GM12878 (cell line): ENCODE measurements around the gene NEK11. TPM values are rescaled to one million over a fixed set of nuclear protein-coding genes. Genes with fewer than 3 reads are reported as not detected.

Experiments
- ATAC-seq: fragments of 200-7000 bp; cut with Tn5 transposase; 3 replicates; pipeline ENCODE4 v1.9.1; 2020; ENCODE audit warnings: mild to moderate bottlenecking, moderate library complexity
- BruUV-seq: library from RNA; stranded (reverse); fragments of 400-500 nt; replicated peaks from 2 replicates; lab custom pipeline; 2021; lab: Mats Ljungman, UMichigan
- CTCF ChIA-PET: fragments of 300-600 bp; sonication (Branson Sonifier 250); formaldehyde crosslinking; extraction: SDS; loops from one replicate; lab custom pipeline; 2021; ENCODE audit warnings: inconsistent platforms; lab: Yijun Ruan, JAX
- POLR2A ChIA-PET: fragments of 350-600 bp; formaldehyde crosslinking; extraction: SDS; loops from one replicate; lab custom pipeline; 2021; ENCODE audit warnings: inconsistent platforms; lab: Charles Lee
- RAD21 ChIA-PET: fragments of 300-600 bp; sonication (Branson Sonifier 250); formaldehyde crosslinking; loops from one replicate; lab custom pipeline; 2023; ENCODE audit warnings: antibody characterized with exemption; ENCODE audit not compliant: unreplicated experiment; lab: Charles Lee
- SMC1A ChIA-PET: fragments of 300-600 bp; sonication (Branson Sonifier 250); formaldehyde crosslinking; loops from one replicate; lab custom pipeline; 2023; ENCODE audit not compliant: unreplicated experiment, uncharacterized antibody; lab: Charles Lee
- DNase-seq: peaks from one replicate; pipeline ENCODE4 v3.0.0-alpha.2; 2011; ENCODE audit warnings: low read depth, low spot score
- FAIRE-seq: peaks from 3 replicates; lab custom pipeline; 2011; peaks lifted over from hg19 to GRCh38; lab: Jason Lieb, UNC
- H2AFZ ChIP-seq: 2 replicates; pipeline ENCODE4 v1.6.0; 2011; ENCODE audit warnings: low read depth, low read length, control low read depth; ENCODE audit not compliant: control insufficient read depth
- H3K27ac ChIP-seq: 2 replicates; pipeline ENCODE4 v1.5.1; 2011; ENCODE audit warnings: control low read depth; ENCODE audit not compliant: control insufficient read depth, insufficient read depth
- H3K27me3 ChIP-seq, 2 experiments: replicated peaks in 1 of 2; 2 replicates each; pipeline versions ENCODE4 v1.6.0 to v1.6.1; 2011; ENCODE audit warnings: low read length in 1 of 2; ENCODE audit not compliant: control insufficient read depth in 2 of 2, insufficient read depth in 2 of 2
- H3K36me3 ChIP-seq, 2 experiments: 2 replicates each; pipeline ENCODE4 v1.5.1; 2011; ENCODE audit warnings: low read length in 1 of 2; ENCODE audit not compliant: control insufficient read depth in 2 of 2, insufficient read depth in 2 of 2
- H3K4me1 ChIP-seq: 2 replicates; pipeline ENCODE4 v1.6.1; 2011; ENCODE audit warnings: mild to moderate bottlenecking, low read length, moderate library complexity, mixed read lengths; ENCODE audit not compliant: control insufficient read depth, insufficient read depth
- H3K4me2 ChIP-seq: 2 replicates; pipeline ENCODE4 v1.6.0; 2011; ENCODE audit warnings: control low read depth; ENCODE audit not compliant: control insufficient read depth, insufficient read depth
- H3K4me3 ChIP-seq: fragments of 200-600 bp; sonication (generic); 2 replicates; pipeline ENCODE4 v1.5.1; 2016
- H3K79me2 ChIP-seq: 2 replicates; pipeline ENCODE4 v1.6.0; 2011; ENCODE audit warnings: low read length; ENCODE audit not compliant: control insufficient read depth, insufficient read depth
- H3K9ac ChIP-seq: 2 replicates; pipeline ENCODE4 v1.8.0; 2011; ENCODE audit warnings: low read length, control low read depth, mixed read lengths; ENCODE audit not compliant: control insufficient read depth, insufficient read depth
- H3K9me3 ChIP-seq: replicated peaks from 3 replicates; pipeline ENCODE4 v1.5.1; 2011; ENCODE audit warnings: mild to moderate bottlenecking, low read length; ENCODE audit not compliant: control insufficient read depth, insufficient read depth
- H4K20me1 ChIP-seq: 2 replicates; pipeline ENCODE4 v1.6.0; 2011; ENCODE audit not compliant: control insufficient read depth, insufficient read depth
- ATF3 ChIP-seq: IDR thresholded peaks from 2 replicates; pipeline ENCODE4 v1.6.1; 2011; ENCODE audit warnings: low read depth, mild to moderate bottlenecking, low read length, moderate library complexity, borderline replicate concordance; ENCODE audit errors: extremely low read depth
- CTCF ChIP-seq, 3 experiments: IDR thresholded peaks in 2 of 3; conservative IDR thresholded peaks in 1 of 3; 2 replicates each; pipeline ENCODE4 v1.5.1; 2011; ENCODE audit warnings: low read depth in 3 of 3, low read length in 3 of 3, mild to moderate bottlenecking in 3 of 3, control low read depth in 2 of 3, moderate library complexity in 2 of 3, inconsistent platforms in 1 of 3, mixed read lengths in 1 of 3; ENCODE audit not compliant: control insufficient read depth in 2 of 3, insufficient read depth in 1 of 3; ENCODE audit errors: extremely low read depth in 1 of 3
- MYB ChIP-seq: fragments of 150-350 bp; IDR thresholded peaks from 2 replicates; pipeline ENCODE4 v1.6.1; 2014; ENCODE audit warnings: mild to moderate bottlenecking, low read depth, low read length, borderline replicate concordance
- PAX5 ChIP-seq: IDR thresholded peaks from 2 replicates; pipeline ENCODE4 v1.6.1; 2011; ENCODE audit warnings: low read depth, low read length, borderline replicate concordance
- SREBF1 ChIP-seq: IDR thresholded peaks from 2 replicates; pipeline ENCODE4 v1.6.1; 2012; ENCODE audit warnings: mild to moderate bottlenecking, low read length
- YBX1 ChIP-seq: fragments of 450-650 bp; IDR thresholded peaks from 2 replicates; pipeline ENCODE4 v1.6.1; 2016; ENCODE audit warnings: antibody characterized with exemption
- ZNF207 ChIP-seq: fragments of 450-650 bp; IDR thresholded peaks from 2 replicates; pipeline ENCODE4 v1.6.1; 2014; ENCODE audit warnings: antibody characterized with exemption, mild to moderate bottlenecking, borderline replicate concordance
- ZNF622 ChIP-seq: fragments of 450-650 bp; IDR thresholded peaks from 2 replicates; pipeline ENCODE4 v1.6.1; 2017; ENCODE audit warnings: mild to moderate bottlenecking, inconsistent platforms
- WGBS: methylation state at CpG from one replicate; pipeline ENCODE4 v1.1.6; 2016; ENCODE audit warnings: low lambda C conversion rate; ENCODE audit not compliant: insufficient replicate concordance, insufficient coverage; ENCODE audit errors: missing lambda C conversion rate; 5-methylcytosine and 5-hydroxymethylcytosine counted together
- in situ Hi-C: fragments of 300-500 bp; cut with MboI; formaldehyde crosslinking; loops from 9 replicates; pipeline ENCODE4 v1.14.3; 2018; ENCODE audit warnings: mixed read lengths
- intact Hi-C: fragments of 100-400 bp; cut with micrococcal nuclease; formaldehyde crosslinking; loops from one replicate; pipeline ENCODE4 v1.14.2; 2022; ENCODE audit not compliant: unreplicated experiment
- polyA plus RNA-seq, 11 experiments: library from polyadenylated mRNA; depleted of rRNA in 4 of 11; unstranded in 6 of 11; stranded (reverse) in 5 of 11; fragments of >200 nt; fragmentation: Nextera tagmentation in 4 of 11; fragmentation: Illumina TruSeq in 1 of 11; extraction: Ambion mirVana in 4 of 11; extraction: Trizol in 1 of 11; gene quantifications; 1 replicate in 1 of 11; 2 replicates in 10 of 11; pipeline versions ENCODE4 v1.2.1 to v1.2.3, GENCODE V29; 2011 to 2016; ENCODE audit warnings: inconsistent platforms in 2 of 11, missing spikeins in 2 of 11, low read depth in 1 of 11
- total RNA-seq, 4 experiments: library from RNA; depleted of rRNA in 3 of 4; stranded (reverse); fragments of >200 nt in 3 of 4; fragmentation: Illumina TruSeq in 1 of 4; extraction: Trizol in 1 of 4; gene quantifications; 2 replicates each; pipeline versions ENCODE4 v1.2.1 to v1.2.3, GENCODE V29; 2013 to 2021
- TF ChIP-seq, protein P1 (sequence below): IDR thresholded peaks from 2 replicates; pipeline ENCODE4 v1.6.1; 2012; ENCODE audit warnings: low read length, inconsistent platforms

NEK11 gene
- total and polyA plus RNA-seq, 10 of the 15 experiments (the other 5 are each of a cell fraction or from before 2014, with no cell fraction given): 0.05 to 0.94 (median 0.36) TPM; not detected in 1

GRCh38 chr3:130990282-130990681 is 36.4 kb upstream of the NEK11 start (continued):
- TF ChIP-seq MYB (no peak), ZNF207 (no peak)
- TF ChIP-seq, all 136 proteins: peak for 0

DNA sequence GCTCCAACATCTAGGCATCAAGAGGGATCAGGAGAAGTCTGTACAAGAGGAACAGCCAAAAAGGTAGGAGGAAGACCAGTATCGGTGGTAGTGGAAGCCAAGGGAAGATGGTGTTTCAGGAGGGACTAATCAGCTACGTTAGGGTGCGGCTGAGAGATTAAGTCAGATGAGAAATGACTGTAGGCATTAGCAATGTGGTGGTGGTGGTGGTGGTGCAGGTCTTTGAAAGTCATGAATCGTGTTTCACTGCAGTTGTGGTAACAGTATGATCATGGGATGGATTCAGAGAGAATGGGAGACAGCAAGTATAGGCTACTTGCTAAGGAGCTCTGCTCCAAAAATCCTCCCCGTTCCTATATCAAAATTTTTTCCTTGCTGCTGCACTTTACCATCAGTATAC is 35.6 kb upstream of the NEK11 start:
- Histone ChIP-seq H3K79me2 (no peaks in the 10 kb centered on the region), H2AFZ (no peak overlapping the region), H4K20me1 (no peaks in the 10 kb centered on the region), H3K4me1 (no peaks in the 10 kb centered on the region), H3K9me3 (no peaks in the 10 kb centered on the region), H3K4me3 (no peak overlapping the region), H3K4me2 (no peak overlapping the region), H3K9ac (no peak overlapping the region), H3K36me3 (peaks cover 4 to 13% of the 10 kb centered on the region in 2 experiments), H3K27me3 (no peaks in the 10 kb centered on the region), H3K27ac (no peak overlapping the region)
- DNase-seq (no peak), FAIRE-seq (no peak), ATAC-seq (no peak)
- WGBS: 88% methylated on average over 5 of the region's 5 CpGs
- RAD21 ChIA-PET: no interaction called here
- TF ChIP-seq SREBF1: no peak
- no peak for TF ChIP-seq CTCF (IDR thresholded peaks at IDR 0.05 in 2 of 3, conservative IDR thresholded peaks at IDR 0.05 in 1 of 3; ENCODE audit: control insufficient read depth in 2 of 3, extremely low read depth in 1 of 3, insufficient read depth in 1 of 3, low read depth in 3 of 3, low read length in 3 of 3)
- no peak for TF ChIP-seq PAX5
- no peak for TF ChIP-seq ATF3
- no peak for TF ChIP-seq YBX1
- TF ChIP-seq ZNF622: no peak
- TF ChIP-seq, protein P1, sequence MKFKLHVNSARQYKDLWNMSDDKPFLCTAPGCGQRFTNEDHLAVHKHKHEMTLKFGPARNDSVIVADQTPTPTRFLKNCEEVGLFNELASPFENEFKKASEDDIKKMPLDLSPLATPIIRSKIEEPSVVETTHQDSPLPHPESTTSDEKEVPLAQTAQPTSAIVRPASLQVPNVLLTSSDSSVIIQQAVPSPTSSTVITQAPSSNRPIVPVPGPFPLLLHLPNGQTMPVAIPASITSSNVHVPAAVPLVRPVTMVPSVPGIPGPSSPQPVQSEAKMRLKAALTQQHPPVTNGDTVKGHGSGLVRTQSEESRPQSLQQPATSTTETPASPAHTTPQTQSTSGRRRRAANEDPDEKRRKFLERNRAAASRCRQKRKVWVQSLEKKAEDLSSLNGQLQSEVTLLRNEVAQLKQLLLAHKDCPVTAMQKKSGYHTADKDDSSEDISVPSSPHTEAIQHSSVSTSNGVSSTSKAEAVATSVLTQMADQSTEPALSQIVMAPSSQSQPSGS: no peak
- POLR2A ChIA-PET: no interaction called here
- intact Hi-C loops: no loop called here
- SMC1A ChIA-PET: no interaction called here
- in situ Hi-C loops: no loop called here
- no TSS peak for BruUV-seq
- CTCF ChIA-PET: no interaction called here
